Inflammatory macrophage treated with lipopolysaccharide for 1 hour (primary cell): Measurements from ENCODE around the gene LRSAM1.
"Not testable (repeated sequence)": the region's sequence is repeated elsewhere in the genome, so short reads cannot be mapped to it uniquely, and the experiment has no call there.

Experiments used
- DNase-seq, 2 donors: peaks; one replicate each; pipeline ENCODE4 v3.0.0-alpha.2; 2020 to 2022

The LRSAM1 gene

GRCh38 chr9:127463382-127463781, 12.1 kb downstream of the LRSAM1 start:
- no peak for DNase-seq

DNA sequence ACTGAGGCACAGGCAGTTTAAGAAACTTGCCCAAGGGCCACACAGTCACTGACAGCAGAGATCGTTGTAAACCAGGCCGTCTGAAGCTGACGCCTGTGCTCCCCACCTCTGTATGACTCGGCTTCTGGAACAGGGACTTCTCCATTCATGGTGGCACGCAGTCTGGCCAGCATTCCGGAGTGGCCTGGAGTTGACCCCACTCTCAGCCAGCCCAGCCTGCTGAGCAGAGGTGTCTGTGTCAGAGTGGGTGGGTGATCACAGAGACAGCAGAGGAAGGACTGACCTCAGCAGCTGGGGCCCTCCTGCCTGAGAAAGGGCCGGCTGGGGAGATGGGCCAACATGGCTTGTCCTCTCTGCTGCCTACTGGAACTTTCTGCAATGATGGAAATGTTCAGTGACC, 12.6 kb downstream of the LRSAM1 start:
- DNase-seq: peak; percentile 23 to 73

- DNase-seq: not testable (repeated sequence)
Observed at GRCh38 chr9:127466407-127466917, 15.2 kb downstream of the LRSAM1 start.

GRCh38 chr9:127467621-127468020, 16.3 kb downstream of the LRSAM1 start:
- no peak for DNase-seq

GRCh38 chr9:127470662-127471061, 19.4 kb downstream of the LRSAM1 start:
- no peak for DNase-seq

DNA sequence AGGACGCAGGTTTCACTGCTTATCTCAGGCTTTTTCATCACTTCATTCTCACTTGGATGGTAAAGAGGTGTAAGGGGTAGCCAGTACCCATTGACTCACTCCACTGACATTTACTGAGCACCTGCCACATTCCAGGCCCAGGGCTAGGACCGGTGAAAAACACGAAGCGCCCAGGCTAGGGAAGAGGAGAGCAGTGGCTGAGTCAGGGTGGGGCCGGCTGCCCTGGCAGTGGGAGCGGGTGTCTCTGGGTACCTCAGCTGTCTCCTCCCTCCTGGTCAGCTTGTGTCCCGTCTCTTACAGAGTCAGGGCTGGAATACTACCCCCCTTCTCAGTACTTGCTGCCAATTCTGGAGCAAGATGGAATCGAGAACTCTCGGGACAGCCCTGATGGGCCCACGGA, 22.2 kb downstream of the LRSAM1 start:
- DNase-seq: no peak

GRCh38 chr9:127473932-127474331, 22.6 kb downstream of the LRSAM1 start:
- DNase-seq: no peak

DNA sequence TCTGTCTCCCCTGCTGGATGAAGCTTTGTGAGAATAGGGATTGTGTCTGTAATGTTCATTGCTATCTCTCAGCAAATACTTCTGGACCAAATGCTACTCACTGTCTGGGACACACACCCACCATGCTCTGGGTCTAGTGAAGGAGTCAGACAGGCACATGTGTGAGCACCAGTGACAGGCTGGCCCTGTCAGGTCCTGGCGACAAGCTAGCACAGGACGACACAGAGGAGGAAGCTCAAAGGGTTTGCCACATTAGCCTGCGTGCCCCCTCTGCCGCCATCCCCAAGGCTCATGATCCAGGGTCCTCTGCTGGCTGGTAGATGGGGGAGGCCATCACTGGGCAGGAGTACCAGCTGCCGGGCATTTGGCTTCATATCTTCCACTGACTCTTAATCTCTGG, 23.3 kb downstream of the LRSAM1 start:
- no peak for DNase-seq

- DNase-seq: no peak
Observed at GRCh38 chr9:127479507-127480081, 28.3 kb downstream of the LRSAM1 start.

- no peak for DNase-seq
Observed at GRCh38 chr9:127482662-127483061, 31.4 kb downstream of the LRSAM1 start.

- DNase-seq: no peak
Observed at GRCh38 chr9:127485995-127486394, 34.7 kb downstream of the LRSAM1 start.

GRCh38 chr9:127488946-127489345, 37.6 kb downstream of the LRSAM1 start:
- no peak for DNase-seq

GRCh38 chr9:127489471-127490115, 38.3 kb downstream of the LRSAM1 start:
- DNase-seq: no peak

DNA sequence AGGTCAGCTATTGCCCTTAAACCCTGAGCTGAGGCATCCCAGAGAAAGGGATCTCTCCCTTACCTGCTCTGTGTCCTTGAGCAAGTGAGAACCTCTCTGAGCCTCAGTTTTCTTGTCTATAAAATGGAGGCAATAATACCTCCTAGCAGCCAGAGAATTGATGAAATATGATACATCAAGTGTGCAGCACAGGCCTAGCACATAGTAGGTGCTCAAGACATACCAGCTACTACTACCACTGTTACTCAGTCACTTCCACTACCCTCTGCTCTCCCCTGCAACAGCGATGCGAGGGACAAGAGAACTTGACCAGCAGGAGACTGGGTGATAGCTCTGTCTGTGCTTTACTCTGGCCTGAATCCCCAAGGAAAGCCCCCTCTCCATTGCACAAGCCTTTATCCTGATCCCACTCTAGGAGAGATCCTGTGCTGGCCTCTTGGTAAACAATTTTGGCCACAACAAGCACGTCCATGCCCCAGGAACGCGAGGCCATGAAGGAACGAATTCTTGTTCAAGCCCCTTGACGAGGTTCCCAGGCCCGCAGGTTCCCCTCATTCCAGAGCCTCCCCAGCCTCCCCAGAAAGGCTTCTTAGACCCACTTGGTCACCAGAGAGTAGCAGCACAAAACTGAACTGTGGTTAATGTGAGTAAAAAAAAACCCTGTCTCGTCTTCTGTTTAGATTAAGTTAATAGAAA, 39.4 kb downstream of the LRSAM1 start:
- no peak for DNase-seq

- DNase-seq: no peak
Observed at GRCh38 chr9:127491516-127491915, 40.2 kb downstream of the LRSAM1 start.

GRCh38 chr9:127492616-127493015, 41.3 kb downstream of the LRSAM1 start:
- no peak for DNase-seq

DNA sequence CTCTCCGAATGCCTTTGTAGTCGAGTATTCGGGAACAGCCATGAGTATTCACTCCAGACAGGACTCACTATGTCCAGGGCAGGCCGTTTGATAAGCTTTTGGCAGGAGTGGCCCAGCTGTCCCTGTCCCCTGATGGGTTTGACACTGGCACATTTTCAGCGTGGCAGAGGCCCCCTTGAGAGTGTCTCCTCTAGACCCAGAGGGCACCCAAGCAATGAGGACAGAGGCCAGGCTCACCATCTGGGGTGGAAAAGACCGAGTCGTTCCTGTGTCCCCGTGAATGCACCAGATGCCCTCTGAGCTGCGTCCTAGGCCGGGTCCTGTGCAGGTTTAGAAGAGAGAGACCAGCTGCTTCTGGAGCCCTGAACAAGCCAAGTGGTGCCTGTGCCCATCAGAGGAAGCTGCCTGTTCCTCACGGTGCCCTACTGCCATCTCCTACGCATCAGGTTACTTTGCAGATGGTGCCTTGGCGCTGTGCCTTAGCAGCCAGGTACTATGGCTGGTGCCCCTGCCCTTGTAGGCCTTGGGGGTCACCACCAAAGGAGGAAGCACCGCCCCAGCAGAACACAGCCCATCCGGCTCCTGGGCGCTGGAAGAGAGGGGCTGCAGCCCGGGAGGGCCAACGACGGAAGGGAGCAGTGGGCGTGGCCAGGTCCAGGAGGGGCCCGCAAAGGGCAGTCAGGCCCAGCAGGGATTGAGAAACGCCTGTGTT, 42.4 kb downstream of the LRSAM1 start:
- no peak for DNase-seq

- no peak for DNase-seq
Observed at GRCh38 chr9:127494304-127494702, 43.0 kb downstream of the LRSAM1 start.

- DNase-seq: no peak
Observed at GRCh38 chr9:127495884-127496555, 44.7 kb downstream of the LRSAM1 start.

- no peak for DNase-seq
Observed at GRCh38 chr9:127496974-127497373, 45.7 kb downstream of the LRSAM1 start.

GRCh38 chr9:127497656-127498290, 46.5 kb downstream of the LRSAM1 start:
- DNase-seq: no peak

GRCh38 chr9:127498298-127498697, 47.0 kb downstream of the LRSAM1 start:
- no peak for DNase-seq
